ENCODE measurements around the gene CIAO1.
"Not testable (repeated sequence)": the region's sequence is repeated elsewhere in the genome, so short reads cannot be mapped to it uniquely, and the experiment has no call there.

The CIAO1 gene

DNA sequence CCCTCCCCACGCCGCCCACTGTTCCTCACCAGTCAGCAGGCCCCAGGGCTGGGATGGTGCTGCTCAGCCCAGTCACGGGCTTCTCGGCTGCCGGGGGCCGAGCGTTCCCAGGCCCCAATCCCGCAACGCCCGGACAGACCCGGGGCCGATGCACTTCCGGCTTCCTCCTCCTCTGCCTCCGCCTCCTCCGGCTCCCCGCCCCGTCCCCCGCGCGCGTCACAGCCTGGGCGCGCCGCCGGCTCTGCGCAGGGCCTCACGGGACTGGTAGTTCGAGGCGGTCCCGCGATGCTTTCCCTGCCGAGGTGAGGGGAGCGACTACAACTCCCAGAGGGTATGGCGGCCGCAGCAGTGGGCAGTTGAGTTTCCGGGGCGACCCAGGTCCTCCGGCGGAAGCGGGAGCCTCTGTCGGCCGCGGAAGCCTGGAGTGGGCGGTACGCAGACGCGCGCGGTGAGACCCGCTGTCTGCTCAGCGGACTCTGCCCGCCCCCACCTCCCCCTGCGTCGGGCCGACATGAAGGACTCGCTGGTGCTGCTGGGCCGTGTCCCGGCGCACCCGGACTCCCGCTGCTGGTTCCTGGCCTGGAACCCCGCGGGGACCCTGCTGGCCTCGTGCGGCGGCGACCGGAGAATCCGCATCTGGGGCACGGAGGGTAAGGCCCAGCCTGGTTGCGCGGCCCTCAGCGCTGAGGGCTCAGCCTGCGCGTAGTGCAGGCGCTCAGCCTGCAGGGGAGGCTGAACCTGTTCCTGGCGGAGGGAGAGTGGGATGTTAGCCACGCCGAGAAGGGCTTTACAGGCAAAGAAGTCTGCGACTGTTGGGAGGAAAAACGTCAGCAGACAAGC is at the start of gene CIAO1, which contains the start of gene TMEM127:
CIAO1 (plus strand) TSS at position 386 of the 840 bp plus-strand sequence; CDS start at position 512, 126 bp downstream.
TMEM127 (minus strand) TSS at position 158 of the 840 bp plus-strand sequence. CDS start 616 bp downstream, outside the sequence.
- DNase-seq (ENCODE audit: low read depth in 2 of 2): peak; percentile 97

DNA sequence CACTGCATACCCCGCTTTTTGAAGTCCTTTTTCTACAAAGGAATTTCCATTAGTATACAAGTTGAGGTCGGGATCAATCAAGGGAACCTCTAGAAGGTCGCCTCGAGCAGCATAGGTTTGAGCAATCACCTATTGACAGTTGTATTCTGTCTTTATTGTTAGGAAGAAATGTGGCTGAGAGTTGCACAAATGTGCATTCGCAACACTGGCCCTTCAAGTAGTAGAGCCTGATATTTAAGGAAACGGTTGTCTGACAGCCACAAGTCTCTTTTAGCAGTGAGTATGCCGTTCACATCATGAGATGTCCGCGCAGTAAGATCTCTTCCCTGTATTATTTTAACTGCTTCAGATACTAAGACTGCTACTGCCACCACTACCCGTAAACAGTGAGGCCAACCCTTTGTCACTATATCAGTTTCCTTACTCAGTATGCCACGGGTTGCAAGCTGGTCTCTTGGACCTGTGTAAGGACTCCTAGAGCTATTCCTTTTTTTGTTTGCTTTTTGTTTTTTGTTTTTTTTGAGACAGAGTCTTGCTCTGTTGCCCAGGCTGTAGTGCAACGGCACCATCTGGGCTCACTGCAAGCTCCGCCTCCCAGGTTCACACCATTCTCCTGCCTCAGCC is 47.4 kb upstream of the CIAO1 start:
- no peak for DNase-seq (ENCODE audit: low read depth in 2 of 2)

DNA sequence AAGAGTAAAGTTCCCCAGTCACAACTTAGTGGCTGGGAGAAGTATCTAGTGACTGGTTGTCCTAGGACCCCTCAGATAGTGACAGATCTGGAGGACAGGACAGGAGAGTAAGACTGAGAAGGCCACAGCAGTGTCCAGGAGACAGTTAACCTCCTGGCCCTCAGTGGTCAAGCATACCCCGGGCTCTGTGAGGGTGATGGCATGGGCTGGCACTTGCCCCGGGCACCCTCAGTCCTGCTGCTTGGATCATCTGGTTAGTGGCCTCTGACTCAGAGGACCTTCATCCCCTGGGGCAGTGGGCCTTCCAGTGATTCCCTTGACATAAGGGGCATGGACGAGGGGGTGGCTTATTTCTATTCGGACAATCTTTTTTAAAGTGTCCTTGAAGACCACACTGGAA is 46.1 kb upstream of the CIAO1 start:
- DNase-seq (ENCODE audit: low read depth in 2 of 2): not testable (repeated sequence)

DNA sequence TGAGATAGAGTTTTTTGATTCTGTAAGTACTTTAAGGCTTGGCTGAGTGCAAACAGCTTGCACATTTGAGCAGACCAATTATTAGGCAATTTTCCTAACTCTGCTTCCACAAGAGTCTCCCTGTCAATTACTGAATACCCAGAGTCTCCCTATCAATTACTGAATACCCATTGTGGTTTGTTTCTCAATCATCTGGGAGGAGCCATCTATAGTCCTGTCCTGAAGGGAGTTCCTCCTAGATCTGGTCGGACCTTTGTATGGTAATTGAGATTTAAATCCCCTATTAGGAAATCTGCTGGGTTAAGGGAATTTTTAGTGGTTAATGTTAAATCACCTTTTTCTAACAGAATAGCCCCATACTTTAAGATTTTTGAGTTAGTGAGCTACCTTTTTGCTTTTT is 44.9 kb upstream of the CIAO1 start:
- DNase-seq (ENCODE audit: low read depth in 2 of 2): not testable (repeated sequence)

DNA sequence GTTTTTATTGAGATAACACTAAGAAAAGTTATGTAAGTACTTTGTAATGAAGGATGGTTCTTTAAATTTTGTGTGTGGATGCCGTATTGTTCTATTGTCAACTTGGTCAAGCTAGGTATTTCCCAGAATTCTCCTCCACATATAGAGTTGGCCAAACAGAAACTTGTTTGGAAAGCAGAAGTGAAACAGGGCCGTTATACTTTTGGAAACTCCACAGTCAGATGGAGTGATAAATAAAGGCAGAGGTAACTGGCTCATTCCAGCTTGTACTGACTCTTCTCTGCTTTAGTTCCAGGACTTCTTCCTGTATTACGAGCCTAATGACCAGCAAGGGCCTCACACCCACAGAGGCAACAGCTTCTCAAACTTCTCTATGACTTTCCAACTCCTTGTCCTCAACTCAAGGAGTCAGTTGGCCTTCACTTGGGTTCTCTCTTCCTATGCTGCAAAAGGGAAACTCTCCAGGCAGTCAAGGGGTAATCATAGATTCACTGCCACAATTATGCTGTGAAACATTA is 41.0 kb upstream of the CIAO1 start:
- no peak for DNase-seq (ENCODE audit: low read depth in 2 of 2)

DNA sequence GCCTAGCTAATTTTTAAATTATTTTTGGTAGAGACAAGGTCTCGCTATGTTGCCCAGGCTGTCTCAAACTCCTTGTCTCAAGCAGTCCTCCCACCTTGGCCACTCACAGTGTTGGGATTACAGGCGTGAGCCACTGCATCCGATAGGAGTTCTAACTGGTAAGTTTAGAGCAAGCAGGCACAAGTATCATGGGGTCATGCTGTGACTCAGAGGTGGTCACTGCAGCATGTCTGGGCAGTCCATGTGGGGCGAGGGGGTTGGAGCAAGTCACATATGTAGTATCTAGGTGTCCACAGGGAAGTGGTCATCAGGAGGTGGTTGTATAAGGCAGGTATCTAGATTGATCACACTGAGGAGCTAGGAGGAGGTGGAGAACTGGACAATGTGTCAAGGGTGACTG is 34.7 kb upstream of the CIAO1 start:
- DNase-seq (ENCODE audit: low read depth in 2 of 2): no peak

DNA sequence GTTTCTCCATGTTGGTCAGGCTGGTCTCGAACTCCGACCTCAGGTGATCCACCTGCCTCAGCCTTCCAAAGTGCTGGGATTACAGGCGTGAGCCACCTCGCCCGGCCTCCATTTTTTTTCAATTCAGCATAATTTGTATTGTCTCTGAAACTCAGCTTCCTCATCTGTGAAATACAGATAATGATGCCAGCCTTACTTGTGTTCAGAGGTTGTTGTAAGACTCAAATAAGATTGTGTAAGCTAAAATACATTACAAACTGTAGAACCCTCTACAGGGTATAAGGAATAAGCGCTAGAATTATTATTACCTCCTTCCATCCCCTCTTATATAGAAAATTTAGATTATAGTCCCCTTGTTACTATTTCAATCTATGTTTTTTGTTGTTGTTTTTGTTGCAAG is 32.6 kb upstream of the CIAO1 start:
- no peak for DNase-seq (ENCODE audit: low read depth in 2 of 2)

DNA sequence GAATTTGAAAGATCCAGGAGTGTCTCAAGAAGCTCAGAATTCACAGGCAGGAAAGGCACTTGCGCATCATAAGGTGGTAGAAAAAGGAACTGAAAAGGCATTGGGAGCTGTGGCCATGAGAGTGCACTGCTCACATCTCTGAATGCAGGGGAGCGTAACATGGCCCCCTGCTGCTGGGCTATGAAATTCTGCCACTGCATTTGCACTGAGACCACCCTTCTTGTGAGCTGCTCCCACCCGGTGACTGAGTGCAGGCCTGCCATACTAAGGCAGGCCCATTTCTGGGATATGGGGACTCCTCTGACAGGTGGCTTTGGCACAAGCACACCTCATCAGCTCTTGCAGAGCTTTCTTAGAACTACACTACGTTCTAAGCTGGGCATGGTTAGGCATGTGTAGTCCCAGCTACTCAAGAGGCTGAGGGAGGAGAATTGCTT is 32.1 kb upstream of the CIAO1 start:
- DNase-seq (ENCODE audit: low read depth in 2 of 2): no peak

DNA sequence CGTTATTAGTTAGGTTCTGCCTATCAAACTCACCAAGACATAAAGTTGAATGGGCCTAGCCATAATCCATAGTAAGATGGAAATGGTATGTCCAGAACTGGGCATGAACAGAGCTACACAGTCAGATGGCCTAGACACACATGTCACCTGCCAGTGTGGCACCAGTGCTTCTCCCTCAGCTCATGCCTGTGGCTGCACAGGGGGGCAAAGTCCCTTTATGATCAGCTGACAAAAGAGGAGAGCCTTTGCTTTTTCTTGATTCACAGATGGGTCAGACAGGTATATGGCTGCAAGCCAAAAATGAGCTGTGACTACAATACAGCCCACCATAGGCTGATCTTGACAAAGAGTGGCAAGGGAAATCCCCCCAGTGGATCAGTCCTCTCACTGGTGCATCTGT is 29.1 kb upstream of the CIAO1 start:
- DNase-seq (ENCODE audit: low read depth in 2 of 2): no peak

DNA sequence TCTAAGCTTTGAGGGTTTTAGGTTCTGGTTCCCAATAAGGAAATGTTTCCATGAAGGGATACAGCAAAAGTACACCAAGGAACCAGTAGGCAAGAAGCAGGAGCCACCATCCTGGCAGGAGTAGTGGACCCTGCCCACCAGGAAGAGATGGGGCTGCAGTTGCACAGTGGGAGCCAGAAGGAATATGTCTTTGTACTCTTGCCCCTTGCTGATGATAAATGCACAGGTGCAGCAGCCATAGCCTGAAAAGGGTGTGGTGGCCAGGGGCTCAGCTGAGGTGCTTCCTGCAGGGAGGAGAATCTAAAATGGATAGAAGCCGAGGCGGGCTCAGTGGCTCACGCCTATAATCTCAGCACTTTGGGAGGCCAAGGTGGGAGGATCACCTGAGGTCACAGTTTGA is 27.8 kb upstream of the CIAO1 start:
- no peak for DNase-seq (ENCODE audit: low read depth in 2 of 2)

DNA sequence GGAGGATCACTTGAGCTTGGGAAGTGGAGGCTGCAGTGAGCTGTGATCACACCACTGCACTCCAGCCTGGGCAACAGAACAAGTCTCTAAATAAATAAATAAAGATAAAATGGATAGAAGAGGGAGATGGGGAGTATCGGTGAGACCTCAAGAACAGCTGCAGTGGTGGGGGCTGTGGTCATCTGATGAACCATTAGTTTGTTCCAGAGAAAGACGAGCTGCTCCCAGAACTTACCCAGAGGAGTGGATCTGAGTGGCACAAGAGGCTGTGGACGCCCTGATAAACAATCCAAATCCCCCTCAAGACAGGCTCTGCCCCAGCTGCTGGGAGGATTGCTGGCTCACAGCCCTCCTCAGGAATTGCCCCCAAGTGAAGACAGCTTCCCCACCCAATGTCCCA is 26.9 kb upstream of the CIAO1 start:
- no peak for DNase-seq (ENCODE audit: low read depth in 2 of 2)

DNA sequence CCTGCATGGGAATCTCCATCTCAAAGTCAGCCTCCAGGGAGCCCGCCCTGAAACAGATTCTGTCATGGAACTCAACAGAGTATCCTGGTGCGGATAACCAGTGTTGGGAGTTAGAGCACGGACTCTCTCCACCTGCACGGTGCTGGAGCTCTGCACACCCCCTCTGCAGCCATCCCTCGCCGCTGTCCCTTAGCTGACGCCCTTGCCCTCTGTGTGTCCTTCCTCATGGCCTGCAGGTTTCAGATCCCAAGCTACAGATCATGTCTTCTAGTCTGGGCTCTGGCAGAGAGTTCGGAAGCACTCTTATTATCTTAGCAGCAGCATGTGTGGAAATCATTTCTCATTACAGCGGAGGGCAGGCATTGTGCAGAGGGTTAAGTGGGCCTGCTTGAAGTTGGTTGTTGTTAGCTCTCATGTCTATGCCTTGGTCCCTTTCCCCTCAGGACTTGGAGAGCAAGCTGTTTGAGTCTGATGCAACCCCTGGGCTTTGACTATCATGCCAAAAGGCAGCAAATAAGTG is 26.2 kb upstream of the CIAO1 start:
- DNase-seq (ENCODE audit: low read depth in 2 of 2): no peak

DNA sequence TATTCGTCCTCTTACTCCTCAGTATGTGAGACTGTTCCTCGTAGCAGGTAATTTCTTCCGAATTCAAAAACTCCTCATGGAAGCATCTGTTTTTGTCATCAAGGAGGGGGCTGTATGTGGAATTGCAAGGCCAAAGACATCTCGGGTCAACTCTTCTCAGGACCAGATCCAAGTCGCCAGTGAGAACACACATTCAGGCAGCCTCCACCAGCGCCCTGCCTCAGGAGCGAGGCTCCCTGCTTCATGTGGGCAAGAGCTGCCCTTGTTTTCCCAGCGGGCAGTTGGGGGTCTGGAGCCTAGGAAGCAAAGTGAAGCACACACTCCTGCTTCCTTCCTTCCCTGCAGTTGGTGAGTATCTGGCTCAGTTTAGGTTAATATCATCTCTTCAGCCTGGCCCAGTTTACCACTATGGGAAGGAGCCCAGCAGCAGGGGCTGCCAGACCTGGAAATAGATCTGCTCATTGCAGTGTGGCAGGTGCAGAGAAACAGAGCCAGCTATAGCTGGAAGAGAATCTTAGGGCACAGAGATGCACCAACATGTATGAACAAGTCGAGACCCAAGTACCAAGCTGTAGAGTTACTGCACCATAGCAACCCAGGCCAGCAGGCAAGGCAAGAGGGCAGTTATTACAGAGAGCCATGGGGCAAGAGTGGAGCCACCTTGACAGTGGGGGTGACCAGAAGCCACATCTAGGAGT is 25.5 kb upstream of the CIAO1 start:
- no peak for DNase-seq (ENCODE audit: low read depth in 2 of 2)

DNA sequence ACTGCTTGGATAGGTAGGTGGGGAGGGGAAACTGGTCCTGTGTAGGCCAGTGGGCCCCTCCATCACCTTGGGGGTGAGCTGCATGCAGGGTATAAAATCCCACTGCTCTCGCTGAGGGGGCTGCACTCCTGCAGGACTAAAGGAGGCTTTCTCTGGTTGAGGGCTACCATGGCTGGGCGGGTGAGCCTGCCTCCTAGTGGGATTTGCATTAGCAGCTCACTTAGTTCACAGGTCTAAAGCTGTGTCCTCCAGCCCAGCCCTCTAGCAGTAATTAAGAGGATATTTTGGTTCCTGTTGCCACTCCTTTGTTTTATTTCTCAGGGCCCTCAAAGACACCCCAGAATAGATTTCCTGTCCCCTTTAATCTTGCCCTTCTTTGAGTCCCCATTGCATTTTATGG is 24.8 kb upstream of the CIAO1 start:
- DNase-seq (ENCODE audit: low read depth in 2 of 2): no peak

DNA sequence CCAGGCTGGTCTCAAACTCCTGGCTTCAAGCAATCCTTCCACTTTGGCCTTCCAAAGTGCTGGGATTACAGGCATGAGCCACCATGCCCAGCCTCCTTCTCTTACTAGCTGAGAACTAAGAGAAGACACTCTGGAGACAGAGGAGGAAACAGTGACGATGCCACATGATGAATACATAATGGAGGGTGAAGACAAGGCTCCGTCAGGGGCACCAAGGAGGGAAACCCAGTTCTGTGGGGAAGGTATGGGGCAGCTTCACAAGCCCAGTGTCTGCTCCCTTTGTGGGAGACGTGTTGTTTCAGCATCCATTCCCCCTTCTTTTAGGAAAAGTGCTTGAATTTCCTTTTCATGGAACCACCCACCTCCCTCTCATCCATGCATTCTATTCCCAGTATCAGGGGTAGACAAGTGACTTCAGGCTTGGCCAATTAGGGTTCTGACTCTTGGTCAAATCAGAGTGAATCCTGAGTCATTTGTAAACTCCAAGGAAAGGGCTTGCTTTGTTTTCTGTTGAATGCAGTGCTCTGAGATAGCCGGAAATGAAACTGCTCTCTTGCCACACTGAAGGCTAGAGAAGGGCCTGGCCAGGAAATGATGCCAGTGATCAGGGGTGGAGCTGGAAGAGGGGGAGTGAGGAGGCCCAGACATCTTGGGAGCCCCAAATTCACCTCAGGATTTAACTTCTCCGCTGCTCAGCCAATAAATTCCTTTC is 24.0 kb upstream of the CIAO1 start:
- DNase-seq (ENCODE audit: low read depth in 2 of 2): peak in 1 of 2 experiments; percentile 38

DNA sequence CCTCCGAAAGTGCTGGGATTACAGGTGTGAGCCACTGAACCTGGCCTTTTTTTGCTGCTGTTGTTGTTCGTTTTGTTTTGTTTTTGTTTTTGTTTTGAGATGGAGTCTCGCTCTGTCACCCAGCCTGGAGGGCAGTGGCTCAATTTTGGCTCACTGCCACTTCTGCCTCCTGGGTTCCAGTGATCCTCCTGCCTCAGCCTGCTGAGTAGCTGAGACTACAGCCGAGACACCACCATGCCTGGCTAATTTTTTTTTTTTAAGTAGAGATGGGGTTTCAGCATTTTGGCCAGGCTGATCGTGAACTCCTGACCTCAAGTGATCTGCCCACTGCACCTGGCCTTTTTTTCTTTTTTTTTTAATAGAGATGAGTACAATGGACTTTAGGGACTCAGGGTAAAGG is 22.2 kb upstream of the CIAO1 start:
- no peak for DNase-seq (ENCODE audit: low read depth in 2 of 2)

DNA sequence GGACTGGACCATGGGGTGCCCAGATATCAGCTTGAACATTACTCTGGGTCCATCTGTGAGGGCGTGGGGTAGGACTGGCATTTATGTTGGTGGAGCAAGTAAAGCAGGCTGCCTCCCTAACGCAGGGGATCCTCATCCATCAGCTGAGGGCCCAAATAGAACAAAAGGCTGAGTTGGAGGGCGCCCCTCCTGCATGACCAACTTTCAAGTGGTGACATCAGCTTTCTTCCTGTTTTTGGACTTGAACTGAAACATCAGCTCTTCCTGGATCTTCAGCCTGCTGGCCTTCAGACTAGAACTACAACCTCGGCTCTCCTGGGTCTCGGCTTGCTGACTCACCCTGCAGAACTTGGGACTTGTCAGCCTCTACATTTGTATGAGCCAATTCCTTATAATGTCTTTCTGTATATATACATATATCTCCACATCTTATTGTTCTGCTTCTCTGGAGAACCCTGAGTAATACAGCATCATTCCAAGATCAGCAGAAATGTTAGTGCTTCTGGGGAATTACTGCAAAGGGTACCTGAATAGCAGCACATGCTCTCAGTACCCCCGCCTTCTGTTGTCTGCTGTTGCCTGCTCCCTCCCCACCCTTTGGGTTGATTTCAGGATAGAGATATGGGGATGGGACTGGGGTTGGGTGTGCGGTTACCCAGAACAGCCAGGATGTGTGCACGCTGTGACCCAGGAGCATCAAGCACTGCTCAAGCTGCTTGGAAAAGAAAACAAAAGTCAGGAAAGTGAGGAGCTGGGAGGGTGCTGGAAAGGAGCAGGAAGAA is 20.2 kb upstream of the CIAO1 start:
- DNase-seq (ENCODE audit: low read depth in 2 of 2): no peak

DNA sequence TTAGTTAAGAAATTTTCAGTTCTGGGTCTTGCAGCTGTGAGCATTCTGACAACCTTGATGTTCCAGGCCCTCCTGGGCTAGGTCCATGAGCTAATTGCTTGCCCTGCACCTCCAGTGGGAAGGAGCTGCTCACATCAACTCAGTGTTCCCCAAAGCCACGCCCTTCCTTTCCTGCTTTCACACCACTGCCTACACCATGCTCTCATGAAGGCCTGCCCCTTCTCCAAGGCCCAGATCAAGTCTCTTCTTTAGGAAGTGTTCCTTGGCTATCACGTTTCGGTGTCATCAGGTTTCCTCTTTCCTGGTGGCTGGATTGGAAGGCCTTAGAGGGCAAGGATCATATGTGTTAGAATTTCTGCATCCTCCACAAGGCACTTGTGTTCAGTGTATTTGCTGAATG is 19.0 kb upstream of the CIAO1 start:
- DNase-seq (ENCODE audit: low read depth in 2 of 2): no peak

DNA sequence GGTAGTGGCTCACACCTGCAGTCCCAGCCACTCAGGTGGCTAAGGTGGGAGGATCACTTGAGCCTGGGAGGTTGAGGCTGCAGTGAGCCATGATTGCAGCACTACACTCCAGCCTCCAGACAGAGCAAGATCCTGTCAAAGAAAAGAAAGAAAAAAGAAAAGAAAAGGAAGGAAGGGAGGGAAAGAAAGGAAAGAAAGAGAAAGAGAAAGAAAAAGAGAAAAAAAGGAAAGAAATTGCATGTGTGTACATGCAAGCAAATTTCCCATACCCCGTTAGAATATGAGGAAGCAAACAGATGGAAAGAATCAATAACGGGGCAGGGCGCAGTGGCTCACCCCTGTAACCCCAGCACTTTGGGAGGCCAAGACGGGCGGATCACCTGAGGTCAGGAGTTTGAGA is 18.1 kb upstream of the CIAO1 start:
- DNase-seq (ENCODE audit: low read depth in 2 of 2): no peak

DNA sequence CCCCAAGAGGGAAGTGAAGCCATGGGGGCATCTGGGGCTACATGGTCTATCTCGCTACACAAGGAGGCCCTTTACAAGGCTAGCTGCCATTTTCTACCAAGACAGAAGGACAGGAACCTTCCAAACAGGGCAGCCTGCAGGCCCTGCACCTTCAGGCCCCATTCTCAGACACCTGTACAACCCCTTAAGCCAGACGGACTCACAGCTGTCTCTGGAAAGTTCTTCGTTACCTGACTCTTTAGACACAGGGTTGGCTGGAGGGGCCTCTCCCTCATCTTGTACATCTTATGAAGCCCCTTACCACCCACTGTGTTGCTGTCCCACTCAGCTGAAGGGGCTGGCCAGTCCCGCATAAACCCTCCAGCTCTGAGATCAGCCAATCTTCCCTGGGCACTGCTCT is 17.4 kb upstream of the CIAO1 start:
- no peak for DNase-seq (ENCODE audit: low read depth in 2 of 2)

DNA sequence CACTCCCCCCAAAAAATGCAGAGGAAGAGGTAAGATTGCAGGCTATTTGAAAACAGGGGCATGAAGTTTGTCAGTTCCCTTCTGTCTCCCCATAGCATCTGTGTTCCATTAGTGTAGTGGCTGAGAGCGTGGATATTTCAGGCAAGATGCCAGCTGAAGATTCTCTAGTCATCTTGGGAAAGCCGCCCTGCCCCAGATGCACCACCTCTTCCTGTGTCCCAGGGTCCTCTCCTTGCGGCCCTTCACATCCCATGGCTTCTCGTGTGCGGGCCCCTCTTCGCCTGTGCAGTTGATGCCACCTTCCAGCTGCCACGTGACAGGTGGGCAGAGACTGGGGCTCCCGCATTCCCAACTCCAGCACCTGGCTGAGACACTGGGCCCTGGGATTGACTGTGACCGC is 16.4 kb upstream of the CIAO1 start:
- no peak for DNase-seq (ENCODE audit: low read depth in 2 of 2)

Measured in stimulated activated CD4-positive, alpha-beta T cell treated with anti-CD3 and anti-CD28 coated beads, Interleukin-12 subunit alpha, Interleukin-12 subunit beta, amount 100 ng/mL, for 24 hours (primary cell).